Lower leg skin (tissue), 4 donors: ENCODE data around the gene ZNF684. TPM values are rescaled to one million over a fixed set of nuclear protein-coding genes. Genes with fewer than 3 reads are reported as not detected.
"Not testable (repeated sequence)": the region's sequence is repeated elsewhere in the genome, so short reads cannot be mapped to it uniquely, and the experiment has no call there.

Source experiments
- DNase-seq, 2 donors: peaks; one replicate each; pipeline ENCODE4 v3.0.0-alpha.2; 2019; ENCODE audit warnings: low spot score in 2 of 2
- H3K4me3 ChIP-seq: fragments of 200-600 bp; sonication (generic); 2 replicates; pipeline ENCODE4 v1.5.1; 2017; ENCODE audit warnings: mild to moderate bottlenecking, low read depth; ENCODE audit not compliant: poor library complexity, severe bottlenecking
- CTCF ChIP-seq, 3 donors: fragments of 450-650 bp; IDR thresholded peaks; one replicate each; pipeline ENCODE4 v1.5.1; 2016; ENCODE audit warnings: antibody characterized with exemption in 3 of 3, mild to moderate bottlenecking in 3 of 3, moderate library complexity in 2 of 3
- POLR2A ChIP-seq, 2 donors: fragments of 450-650 bp; IDR thresholded peaks; one replicate each; pipeline ENCODE4 v1.6.1; 2016 to 2017; ENCODE audit warnings: antibody characterized with exemption in 2 of 2, mild to moderate bottlenecking in 1 of 2, moderate library complexity in 1 of 2
- WGBS, 2 donors: methylation state at CpG; one replicate each; pipeline ENCODE4 v1.1.5; 2018; 5-methylcytosine and 5-hydroxymethylcytosine counted together
- intact Hi-C: fragments of 100-400 bp; cut with DNase I; formaldehyde crosslinking; loops from one replicate; pipeline ENCODE4 v1.15.0; 2023; ENCODE audit warnings: low total_unique reads
- total RNA-seq, 4 donors: library from RNA; depleted of rRNA; stranded (reverse); fragments of >200 nt; gene quantifications; one replicate each; pipeline ENCODE4 v1.1.0, GENCODE V29; 2016

Gene ZNF684
- total RNA-seq, 4 donors from 2014 or later = 1.5 to 4.9 (median 3.5) TPM

DNA sequence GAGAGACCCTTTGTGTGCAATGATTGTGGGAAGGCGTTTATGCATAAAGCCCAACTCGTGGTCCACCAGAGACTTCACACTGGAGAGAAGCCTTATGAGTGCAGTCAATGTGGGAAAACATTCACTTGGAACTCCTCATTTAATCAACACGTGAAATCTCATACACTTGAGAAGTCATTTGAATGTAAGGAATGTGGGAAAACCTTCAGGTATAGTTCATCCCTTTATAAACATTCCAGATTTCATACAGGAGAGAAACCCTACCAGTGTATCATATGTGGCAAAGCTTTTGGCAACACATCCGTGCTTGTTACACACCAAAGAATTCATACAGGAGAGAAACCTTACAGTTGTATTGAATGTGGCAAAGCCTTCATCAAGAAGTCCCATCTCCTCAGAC is 15.5 kb downstream of the ZNF684 start:
- WGBS, 2 donors = 93 to 96% methylated on average over 4 of the region's 4 CpGs
- no peak overlapping the region for H3K4me3 ChIP-seq
- no peak for DNase-seq
- intact Hi-C loops = no loop called here
- no peak for TF ChIP-seq POLR2A (IDR thresholded peaks at IDR 0.05)
- no peak for TF ChIP-seq CTCF (IDR thresholded peaks at IDR 0.05)

GRCh38 chr1:40553017-40553416 is 21.6 kb downstream of the ZNF684 start:
- DNase-seq = no peak
- TF ChIP-seq POLR2A (IDR thresholded peaks at IDR 0.05) (no peak), CTCF (IDR thresholded peaks at IDR 0.05) (no peak)
- 69% methylated on average over 4 of the region's 4 CpGs for WGBS, 2 donors
- intact Hi-C loops = no loop called here
- H3K4me3 ChIP-seq = no peak overlapping the region

DNA sequence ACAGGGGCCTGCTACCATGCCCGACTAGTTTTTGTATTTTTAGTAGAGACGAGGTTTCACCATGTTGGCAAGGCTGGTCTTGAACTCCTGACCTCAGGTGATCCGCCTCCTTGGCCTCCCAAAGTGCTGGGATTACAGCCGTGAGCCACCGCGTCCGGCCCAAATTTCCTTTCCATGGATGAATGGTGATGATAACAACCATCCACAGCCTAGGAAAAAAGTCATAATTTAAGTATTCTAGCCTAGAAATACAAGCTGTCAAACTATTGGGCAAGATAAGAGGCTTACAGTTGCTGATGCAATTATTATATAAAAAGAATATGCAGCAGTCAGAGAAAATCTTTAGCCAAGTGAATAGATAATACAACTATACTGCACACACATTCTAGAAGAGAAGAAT is 23.4 kb downstream of the ZNF684 start:
- H3K4me3 ChIP-seq, intact Hi-C loops: not testable (repeated sequence)
- 77 to 82% methylated on average over 7 of the region's 7 CpGs for WGBS, 2 donors

GRCh38 chr1:40556121-40556520 is 24.7 kb downstream of the ZNF684 start:
- intact Hi-C loops = no loop called here
- 89 to 93% methylated on average over 5 of the region's 5 CpGs for WGBS, 2 donors

More for the DNA sequence above, 23.4 kb downstream of the ZNF684 start:
- DNase-seq = not testable (repeated sequence)

GRCh38 chr1:40558241-40558640 is 26.8 kb downstream of the ZNF684 start:
- 88 to 100% methylated on average over 1 of the region's 1 CpG for WGBS, 2 donors

More at GRCh38 chr1:40556121-40556520, 24.7 kb downstream of the ZNF684 start:
- no peak for TF ChIP-seq POLR2A (IDR thresholded peaks at IDR 0.05)
- no peak for TF ChIP-seq CTCF (IDR thresholded peaks at IDR 0.05)
- no peak for DNase-seq
- H3K4me3 ChIP-seq = no peak overlapping the region

DNA sequence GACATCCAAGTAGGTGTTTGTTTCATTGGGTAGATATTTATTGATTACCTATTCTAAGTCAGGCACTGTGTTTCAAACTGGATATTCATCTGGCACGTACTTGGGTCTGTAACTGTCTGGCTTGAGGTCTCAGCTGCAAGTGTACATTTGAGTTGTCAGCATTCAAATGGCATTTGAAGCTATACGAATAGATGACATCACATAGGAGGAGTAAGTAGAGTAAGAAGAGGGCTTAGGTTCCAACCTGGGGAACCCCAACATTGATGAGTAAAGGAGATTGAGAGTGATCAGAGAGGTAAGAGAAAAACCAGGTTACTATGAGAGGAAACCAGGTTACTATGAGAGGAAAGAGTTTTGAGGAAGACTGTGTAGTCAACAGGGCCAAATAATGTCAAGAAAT is 30.7 kb downstream of the ZNF684 start:
- DNase-seq = no peak
- H3K4me3 ChIP-seq = no peak overlapping the region
- TF ChIP-seq POLR2A (IDR thresholded peaks at IDR 0.05) (no peak), CTCF (IDR thresholded peaks at IDR 0.05) (no peak)
- WGBS, 2 donors = 79 to 84% methylated on average over 2 of the region's 2 CpGs
- intact Hi-C loops = no loop called here

More at GRCh38 chr1:40558241-40558640, 26.8 kb downstream of the ZNF684 start:
- DNase-seq, intact Hi-C loops, H3K4me3 ChIP-seq: not testable (repeated sequence)

DNA sequence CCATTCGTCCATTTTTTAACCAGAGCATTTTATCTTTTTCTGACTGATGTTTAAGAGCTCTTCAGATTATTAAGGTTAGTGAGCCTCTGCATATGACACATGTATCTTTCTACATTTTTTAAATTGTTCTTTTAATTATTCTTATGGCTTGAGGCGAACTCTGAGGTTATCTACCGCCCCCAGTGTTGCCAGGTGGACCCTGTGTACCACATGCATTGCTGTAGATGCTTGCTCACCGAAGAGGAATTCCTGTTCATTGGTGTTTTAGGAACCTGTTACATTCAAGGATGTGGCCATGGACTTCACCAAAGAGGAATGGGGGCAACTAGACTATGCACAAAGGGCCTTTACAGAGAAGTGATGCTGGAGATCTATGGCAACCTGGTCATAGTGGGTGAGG is 31.8 kb downstream of the ZNF684 start:
- intact Hi-C loops = no loop called here
- no peak for DNase-seq
- no peak for TF ChIP-seq POLR2A (IDR thresholded peaks at IDR 0.05)
- TF ChIP-seq CTCF (IDR thresholded peaks at IDR 0.05) = no peak
- WGBS, 2 donors = 82 to 83% methylated on average over 4 of the region's 4 CpGs
- no peak overlapping the region for H3K4me3 ChIP-seq
